ENCODE data around the gene CHCHD3. TPM values are rescaled to one million over a fixed set of nuclear protein-coding genes. Genes with fewer than 3 reads are reported as not detected.

The CHCHD3 gene
- total RNA-seq, 1 donor from 2014 or later, result 209 TPM

DNA sequence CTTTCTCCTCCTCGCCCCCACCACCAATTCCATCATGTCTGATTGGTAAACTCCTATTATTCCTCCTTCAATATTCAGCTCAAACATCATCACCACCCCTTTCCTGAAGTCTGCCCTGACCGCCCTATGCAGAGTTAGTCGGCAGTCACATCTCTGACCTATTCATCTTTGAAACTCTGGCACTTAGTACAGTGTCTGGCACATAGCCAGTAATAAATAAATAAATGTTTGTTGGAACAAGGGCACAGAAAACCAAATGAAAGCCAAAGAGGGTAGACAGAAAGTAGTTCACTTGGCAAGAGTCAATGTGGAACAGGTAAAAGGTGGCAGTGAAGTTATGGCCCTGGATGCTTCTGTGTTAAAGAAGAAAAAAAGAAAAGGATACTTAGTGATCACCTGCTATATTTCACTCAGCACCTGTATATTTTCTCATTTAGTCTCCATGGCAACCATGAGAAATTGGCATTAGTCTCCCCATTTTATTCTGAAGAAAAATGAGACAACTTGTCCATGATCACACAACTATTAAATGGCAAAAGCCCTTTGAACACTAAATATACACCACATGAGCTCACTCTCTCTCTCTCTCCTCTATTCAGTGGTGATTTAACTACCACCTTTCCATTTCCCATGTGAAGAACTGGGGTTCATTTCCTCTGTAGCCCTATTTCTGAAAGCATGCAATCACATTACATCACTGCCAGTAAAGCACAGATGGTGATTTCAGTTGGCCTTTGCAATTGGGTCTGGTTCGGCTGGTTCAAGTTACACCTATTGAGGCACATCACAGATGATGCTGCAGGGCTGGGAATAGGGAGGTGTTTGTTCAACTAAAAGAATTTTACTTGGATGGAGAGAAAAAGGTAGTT, 25.3 kb downstream of the CHCHD3 start:
- no peak for DNase-seq
- H3K36me3 ChIP-seq, result no peaks in the 10 kb centered on the region
- peaks cover 73% of the 10 kb centered on the region for H3K4me1 ChIP-seq
- peak overlapping the region; percentile 43 for H3K27ac ChIP-seq (replicated peaks)
- H3K4me3 ChIP-seq, result no peak overlapping the region
- no peaks in the 10 kb centered on the region for H3K9me3 ChIP-seq (replicated peaks)
- no peaks in the 10 kb centered on the region for H3K27me3 ChIP-seq (ENCODE audit: low read depth)
- TF ChIP-seq, protein P1, sequence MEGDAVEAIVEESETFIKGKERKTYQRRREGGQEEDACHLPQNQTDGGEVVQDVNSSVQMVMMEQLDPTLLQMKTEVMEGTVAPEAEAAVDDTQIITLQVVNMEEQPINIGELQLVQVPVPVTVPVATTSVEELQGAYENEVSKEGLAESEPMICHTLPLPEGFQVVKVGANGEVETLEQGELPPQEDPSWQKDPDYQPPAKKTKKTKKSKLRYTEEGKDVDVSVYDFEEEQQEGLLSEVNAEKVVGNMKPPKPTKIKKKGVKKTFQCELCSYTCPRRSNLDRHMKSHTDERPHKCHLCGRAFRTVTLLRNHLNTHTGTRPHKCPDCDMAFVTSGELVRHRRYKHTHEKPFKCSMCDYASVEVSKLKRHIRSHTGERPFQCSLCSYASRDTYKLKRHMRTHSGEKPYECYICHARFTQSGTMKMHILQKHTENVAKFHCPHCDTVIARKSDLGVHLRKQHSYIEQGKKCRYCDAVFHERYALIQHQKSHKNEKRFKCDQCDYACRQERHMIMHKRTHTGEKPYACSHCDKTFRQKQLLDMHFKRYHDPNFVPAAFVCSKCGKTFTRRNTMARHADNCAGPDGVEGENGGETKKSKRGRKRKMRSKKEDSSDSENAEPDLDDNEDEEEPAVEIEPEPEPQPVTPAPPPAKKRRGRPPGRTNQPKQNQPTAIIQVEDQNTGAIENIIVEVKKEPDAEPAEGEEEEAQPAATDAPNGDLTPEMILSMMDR (IDR thresholded peaks at IDR 0.05; ENCODE audit: borderline replicate concordance), result no peak
- intact Hi-C loops (cut with micrococcal nuclease), result no loop called here

DNA sequence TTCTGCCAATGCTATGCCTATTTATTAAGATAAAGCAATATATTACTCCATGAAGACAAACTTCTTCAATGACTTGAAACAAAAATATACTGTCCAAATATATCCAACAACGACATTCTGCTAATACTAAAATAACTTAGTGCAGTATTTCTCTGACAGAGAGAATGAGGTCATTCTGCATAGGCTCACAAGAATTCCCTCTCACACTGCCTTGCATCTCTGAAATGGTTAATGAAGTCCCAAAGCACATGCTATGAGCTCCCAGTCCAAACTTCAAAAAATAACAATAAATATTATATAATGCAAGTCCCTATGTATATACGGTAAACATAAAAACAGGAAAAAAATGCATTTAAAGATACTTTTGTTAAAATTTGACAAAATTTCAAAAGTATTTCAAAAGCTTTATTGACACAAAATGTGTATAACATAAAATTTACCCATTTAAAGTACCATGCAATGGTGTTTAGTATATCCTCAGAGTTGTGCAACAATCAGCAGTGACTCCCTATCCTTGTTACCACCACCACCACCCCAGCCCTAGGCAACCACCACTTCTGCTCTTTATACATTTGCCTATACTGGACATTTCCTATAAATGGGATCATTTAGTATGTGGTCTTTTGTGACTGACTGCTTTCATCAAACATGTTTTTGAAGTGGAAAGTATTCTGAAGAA, 27.6 kb downstream of the CHCHD3 start:
- peak overlapping the region; percentile 80 for H3K27ac ChIP-seq (replicated peaks)
- DNase-seq, result no peak
- intact Hi-C loops (cut with micrococcal nuclease), result no loop called here
- H3K27me3 ChIP-seq (ENCODE audit: low read depth), result no peaks in the 10 kb centered on the region
- H3K36me3 ChIP-seq, result no peaks in the 10 kb centered on the region
- TF ChIP-seq, protein P1 (IDR thresholded peaks at IDR 0.05; ENCODE audit: borderline replicate concordance), result no peak
- H3K9me3 ChIP-seq (replicated peaks), result no peaks in the 10 kb centered on the region
- peaks cover 68% of the 10 kb centered on the region for H3K4me1 ChIP-seq
- H3K4me3 ChIP-seq, result no peak overlapping the region

GRCh38 chr7:133053321-133053891, 28.5 kb downstream of the CHCHD3 start:
- peak overlapping the region; percentile 13 for H3K4me3 ChIP-seq
- no peaks in the 10 kb centered on the region for H3K27me3 ChIP-seq (ENCODE audit: low read depth)
- H3K4me1 ChIP-seq, result peaks cover 68% of the 10 kb centered on the region
- no peak for DNase-seq
- intact Hi-C loops (cut with micrococcal nuclease), result no loop called here
- no peaks in the 10 kb centered on the region for H3K36me3 ChIP-seq
- TF ChIP-seq, protein P1 (IDR thresholded peaks at IDR 0.05; ENCODE audit: borderline replicate concordance), result no peak
- no peaks in the 10 kb centered on the region for H3K9me3 ChIP-seq (replicated peaks)
- peak overlapping the region; percentile 80 for H3K27ac ChIP-seq (replicated peaks)

GRCh38 chr7:133052826-133053225, 29.1 kb downstream of the CHCHD3 start:
- no peaks in the 10 kb centered on the region for H3K36me3 ChIP-seq
- H3K4me1 ChIP-seq, result peaks cover 68% of the 10 kb centered on the region
- peak overlapping the region; percentile 80 for H3K27ac ChIP-seq (replicated peaks)
- no peak for DNase-seq
- peak overlapping the region; percentile 13 for H3K4me3 ChIP-seq
- intact Hi-C loops (cut with micrococcal nuclease), result no loop called here
- TF ChIP-seq, protein P1 (IDR thresholded peaks at IDR 0.05; ENCODE audit: borderline replicate concordance), result no peak
- H3K9me3 ChIP-seq (replicated peaks), result no peaks in the 10 kb centered on the region
- H3K27me3 ChIP-seq (ENCODE audit: low read depth), result no peaks in the 10 kb centered on the region

DNA sequence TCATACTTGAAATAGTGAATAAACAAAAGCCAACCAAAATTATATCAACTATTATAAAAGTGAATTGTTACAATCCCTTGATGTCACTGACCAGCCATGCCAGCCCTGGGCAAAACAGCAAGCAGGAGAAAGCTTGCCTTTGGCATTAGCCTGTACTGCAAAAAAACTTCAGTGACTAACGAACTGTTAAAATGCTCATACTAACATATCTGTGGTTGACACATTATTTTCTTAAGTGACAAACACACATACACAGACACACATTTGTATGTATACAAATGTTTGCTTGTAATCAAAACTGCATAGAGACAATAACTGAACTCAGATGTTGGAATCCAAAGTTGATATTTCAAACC, 29.5 kb downstream of the CHCHD3 start:
- peaks cover 68% of the 10 kb centered on the region for H3K4me1 ChIP-seq
- TF ChIP-seq, protein P1 (IDR thresholded peaks at IDR 0.05; ENCODE audit: borderline replicate concordance), result no peak
- H3K4me3 ChIP-seq, result no peak overlapping the region
- DNase-seq, result no peak
- intact Hi-C loops (cut with micrococcal nuclease), result no loop called here
- peak overlapping the region; percentile 80 for H3K27ac ChIP-seq (replicated peaks)
- H3K27me3 ChIP-seq (ENCODE audit: low read depth), result no peaks in the 10 kb centered on the region
- H3K36me3 ChIP-seq, result no peaks in the 10 kb centered on the region
- H3K9me3 ChIP-seq (replicated peaks), result no peaks in the 10 kb centered on the region
